CMK (cell line): ENCODE data around the gene S100A6.

Source experiments
- DNase-seq: peaks from one replicate; pipeline ENCODE4 v3.0.0-alpha.2; 2010; ENCODE audit warnings: low read depth

The S100A6 gene

GRCh38 chr1:153503766-153504165 is 32.0 kb downstream of the S100A6 start:
- no peak for DNase-seq

GRCh38 chr1:153498746-153499145 is 37.0 kb downstream of the S100A6 start:
- DNase-seq: no peak

- DNase-seq: no peak
These were observed 40.3 kb downstream of the S100A6 start for GRCh38 chr1:153495536-153495935.

- peak; percentile 49 for DNase-seq
These were observed 40.7 kb downstream of the S100A6 start for GRCh38 chr1:153494976-153495535.

GRCh38 chr1:153493343-153493960 is 42.3 kb downstream of the S100A6 start:
- no peak for DNase-seq

GRCh38 chr1:153490272-153491051 is 45.3 kb downstream of the S100A6 start:
- no peak for DNase-seq

- no peak for DNase-seq
These were observed 47.1 kb downstream of the S100A6 start for GRCh38 chr1:153488731-153489130.

GRCh38 chr1:153487707-153488106 is 48.1 kb downstream of the S100A6 start:
- no peak for DNase-seq

GRCh38 chr1:153485863-153486262 is 49.9 kb downstream of the S100A6 start:
- DNase-seq: no peak
